ENCODE results near the gene ANKRD10.

DNA sequence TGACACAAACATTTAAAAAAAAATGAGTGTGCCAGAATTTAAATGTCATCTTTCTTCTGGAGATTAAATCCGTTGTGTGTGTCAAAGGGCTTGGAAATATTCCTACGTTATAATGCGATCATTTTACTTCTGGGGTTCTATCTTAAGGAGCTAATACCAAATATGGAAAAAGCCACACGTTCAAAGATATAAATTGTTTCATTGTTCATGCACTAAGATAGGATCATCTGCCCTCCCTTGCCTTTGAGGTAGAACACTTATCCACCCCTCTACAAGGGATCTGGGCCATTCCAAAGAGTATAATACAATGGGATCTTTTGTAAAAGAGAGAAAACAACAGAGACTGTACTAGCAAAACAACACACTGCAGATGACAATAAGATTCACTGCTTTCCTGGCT lies 64.9 kb downstream of the ANKRD10 start:
- no peak for TF ChIP-seq EZH2 (IDR thresholded peaks at IDR 0.05; ENCODE audit: insufficient read depth, low read length)
- TF ChIP-seq, protein P1, sequence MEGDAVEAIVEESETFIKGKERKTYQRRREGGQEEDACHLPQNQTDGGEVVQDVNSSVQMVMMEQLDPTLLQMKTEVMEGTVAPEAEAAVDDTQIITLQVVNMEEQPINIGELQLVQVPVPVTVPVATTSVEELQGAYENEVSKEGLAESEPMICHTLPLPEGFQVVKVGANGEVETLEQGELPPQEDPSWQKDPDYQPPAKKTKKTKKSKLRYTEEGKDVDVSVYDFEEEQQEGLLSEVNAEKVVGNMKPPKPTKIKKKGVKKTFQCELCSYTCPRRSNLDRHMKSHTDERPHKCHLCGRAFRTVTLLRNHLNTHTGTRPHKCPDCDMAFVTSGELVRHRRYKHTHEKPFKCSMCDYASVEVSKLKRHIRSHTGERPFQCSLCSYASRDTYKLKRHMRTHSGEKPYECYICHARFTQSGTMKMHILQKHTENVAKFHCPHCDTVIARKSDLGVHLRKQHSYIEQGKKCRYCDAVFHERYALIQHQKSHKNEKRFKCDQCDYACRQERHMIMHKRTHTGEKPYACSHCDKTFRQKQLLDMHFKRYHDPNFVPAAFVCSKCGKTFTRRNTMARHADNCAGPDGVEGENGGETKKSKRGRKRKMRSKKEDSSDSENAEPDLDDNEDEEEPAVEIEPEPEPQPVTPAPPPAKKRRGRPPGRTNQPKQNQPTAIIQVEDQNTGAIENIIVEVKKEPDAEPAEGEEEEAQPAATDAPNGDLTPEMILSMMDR (IDR thresholded peaks at IDR 0.05; ENCODE audit: insufficient read depth, low read depth, low read length): no peak
